Breast epithelium (tissue), 3 donors: ENCODE data around the gene FCRL4.

ENCODE experiments used
- CTCF ChIP-seq, 3 donors: fragments of 450-650 bp; IDR thresholded peaks; one replicate each; pipeline ENCODE4 v1.5.1; 2016 to 2017; ENCODE audit warnings: antibody characterized with exemption in 3 of 3, mild to moderate bottlenecking in 3 of 3, moderate library complexity in 3 of 3
- POLR2AphosphoS5 ChIP-seq, 3 donors: sonication (generic); formaldehyde crosslinking; IDR thresholded peaks; one replicate each; pipeline ENCODE4 v1.6.1; 2017; ENCODE audit warnings: antibody characterized with exemption in 3 of 3

GRCh38 chr1:157596384-157596783 lies 1.5 kb downstream of the FCRL4 start:
- TF ChIP-seq CTCF (IDR thresholded peaks at IDR 0.05) (no peak), POLR2AphosphoS5 (IDR thresholded peaks at IDR 0.05) (no peak)
